G401 (cell line): ENCODE measurements around the gene RAB5B. TPM values are rescaled to one million over a fixed set of nuclear protein-coding genes. Genes with fewer than 3 reads are reported as not detected.

Experiments
- DNase-seq: peaks from one replicate; pipeline ENCODE4 v3.0.0-alpha.2; 2015; ENCODE audit warnings: low spot score
- in situ Hi-C: cut with HindIII; loops from 2 replicates; pipeline ENCODE4 v1.10.0; 2016; ENCODE audit warnings: low sequenced_read_pairs, mixed read lengths
- total RNA-seq: library from RNA; depleted of rRNA; stranded (reverse); fragments of >200 nt; shearing (Covaris generic); gene quantifications from 2 replicates; pipeline ENCODE4 v1.2.3, GENCODE V29; 2014; rRNA removed

RAB5B gene
- 16.9 and 22.1 TPM in 2 replicates for total RNA-seq

- in situ Hi-C loops: no loop called here
- peak; percentile 100 for DNase-seq
These were observed at the start of gene RAB5B for GRCh38 chr12:55973599-55974307. TSS of gene RAB5B (plus strand) at chr12:55974078. CDS start at chr12:55986961, 12,883 bp downstream.

GRCh38 chr12:55925371-55925770 is 48.5 kb upstream of the RAB5B start:
- DNase-seq: no peak
- in situ Hi-C loops: no loop called here

- in situ Hi-C loops: no loop called here
These were observed 47.8 kb upstream of the RAB5B start for GRCh38 chr12:55925870-55926737.

GRCh38 chr12:55926738-55927587 is 46.9 kb upstream of the RAB5B start:
- DNase-seq: peak; percentile 93
- in situ Hi-C loops: no loop called here

More at GRCh38 chr12:55925870-55926737, 47.8 kb upstream of the RAB5B start:
- DNase-seq: peak; percentile 27

- peak; percentile 86 for DNase-seq
- in situ Hi-C loops: no loop called here
These were observed 46.0 kb upstream of the RAB5B start, which contains the start of gene PYM1 for GRCh38 chr12:55927588-55928502. TSS of gene PYM1 (minus strand) at chr12:55927894. CDS start at chr12:55927761, 133 bp downstream.

- DNase-seq: no peak
- in situ Hi-C loops: no loop called here
These were observed 44.5 kb upstream of the RAB5B start for GRCh38 chr12:55929306-55929791.

- in situ Hi-C loops: no loop called here
- DNase-seq: peak; percentile 80
These were observed 43.0 kb upstream of the RAB5B start, which contains the start of gene DGKA for GRCh38 chr12:55930771-55931316. TSS of gene DGKA (plus strand) at chr12:55931162. CDS start at chr12:55936504, 5,342 bp downstream.

- peak; percentile 47 for DNase-seq
- in situ Hi-C loops: no loop called here
These were observed 42.5 kb upstream of the RAB5B start for GRCh38 chr12:55931317-55931779.

GRCh38 chr12:55931780-55932550 is 41.9 kb upstream of the RAB5B start:
- in situ Hi-C loops: no loop called here
- peak; percentile 58 for DNase-seq

GRCh38 chr12:55932551-55932910 is 41.3 kb upstream of the RAB5B start:
- DNase-seq: peak; percentile 52
- in situ Hi-C loops: no loop called here

GRCh38 chr12:55933169-55933798 is 40.6 kb upstream of the RAB5B start:
- in situ Hi-C loops: no loop called here
- DNase-seq: no peak

- in situ Hi-C loops: no loop called here
- no peak for DNase-seq
These were observed 39.8 kb upstream of the RAB5B start for GRCh38 chr12:55933799-55934742.

GRCh38 chr12:55934773-55935172 is 39.1 kb upstream of the RAB5B start:
- in situ Hi-C loops: no loop called here
- peak; percentile 82 for DNase-seq

GRCh38 chr12:55935738-55936151 is 38.1 kb upstream of the RAB5B start:
- in situ Hi-C loops: no loop called here
- DNase-seq: peak; percentile 40

- in situ Hi-C loops: no loop called here
- no peak for DNase-seq
These were observed 35.9 kb upstream of the RAB5B start for GRCh38 chr12:55937981-55938380.
